GM15510 (cell line): ENCODE data around the gene PTRHD1.

ENCODE experiments used
- POLR2A ChIP-seq: IDR thresholded peaks from 3 replicates; pipeline ENCODE4 v1.6.1; 2011; ENCODE audit warnings: borderline replicate concordance; ENCODE audit not compliant: insufficient read length; ENCODE audit errors: extremely low read depth

The PTRHD1 gene

GRCh38 chr2:24832931-24833701 lies 39.9 kb upstream of the PTRHD1 start:
- no peak for TF ChIP-seq POLR2A

- no peak for TF ChIP-seq POLR2A
Observed at GRCh38 chr2:24832521-24832920, 39.3 kb upstream of the PTRHD1 start.

GRCh38 chr2:24832073-24832461 lies 38.9 kb upstream of the PTRHD1 start:
- TF ChIP-seq POLR2A = no peak

- TF ChIP-seq POLR2A = no peak
Observed at GRCh38 chr2:24831221-24832072, 38.3 kb upstream of the PTRHD1 start.

GRCh38 chr2:24830786-24831185 lies 37.6 kb upstream of the PTRHD1 start:
- TF ChIP-seq POLR2A = no peak

- TF ChIP-seq POLR2A = no peak
Observed at GRCh38 chr2:24830351-24830750, 37.2 kb upstream of the PTRHD1 start.

GRCh38 chr2:24828238-24828996 lies 35.2 kb upstream of the PTRHD1 start:
- no peak for TF ChIP-seq POLR2A

GRCh38 chr2:24827321-24828237 lies 34.4 kb upstream of the PTRHD1 start:
- TF ChIP-seq POLR2A = peak; percentile 18

GRCh38 chr2:24826773-24827145 lies 33.6 kb upstream of the PTRHD1 start:
- no peak for TF ChIP-seq POLR2A

GRCh38 chr2:24825883-24826772 lies 32.9 kb upstream of the PTRHD1 start:
- no peak for TF ChIP-seq POLR2A

GRCh38 chr2:24824966-24825882 lies 32.0 kb upstream of the PTRHD1 start:
- TF ChIP-seq POLR2A = no peak

- TF ChIP-seq POLR2A = no peak
Observed at GRCh38 chr2:24824071-24824588, 30.9 kb upstream of the PTRHD1 start.

- no peak for TF ChIP-seq POLR2A
Observed at GRCh38 chr2:24822049-24822706, 29.0 kb upstream of the PTRHD1 start.
